DOHH2 (cell line): ENCODE results near the gene RAD23A.
"Not testable (repeated sequence)": the region's sequence is repeated elsewhere in the genome, so short reads cannot be mapped to it uniquely, and the experiment has no call there.

Source experiments
- CTCF ChIP-seq: fragments of 200-600 bp; sonication (generic); IDR thresholded peaks from one replicate; pipeline ENCODE4 v1.5.1; 2014; ENCODE audit warnings: antibody characterized with exemption, mild to moderate bottlenecking, low read depth, low read length; ENCODE audit not compliant: poor library complexity, severe bottlenecking
- EZH2phosphoT487 ChIP-seq: fragments of 200-600 bp; sonication (generic); IDR thresholded peaks from 2 replicates; pipeline ENCODE4 v1.6.1; 2017; ENCODE audit warnings: borderline replicate concordance, mild to moderate bottlenecking, antibody characterized with exemption, low read length, moderate library complexity, mixed read lengths

- TF ChIP-seq CTCF, EZH2phosphoT487: not testable (repeated sequence)
Measured at GRCh38 chr19:12976109-12976508, 30.4 kb downstream of the RAD23A start.
